M059J (cell line): ENCODE results near the gene FOXC1. TPM values are rescaled to one million over a fixed set of nuclear protein-coding genes. Genes with fewer than 3 reads are reported as not detected.

Source experiments
- DNase-seq: peaks from one replicate; pipeline ENCODE4 v3.0.0-alpha.2; 2012; ENCODE audit warnings: low read depth
- total RNA-seq: library from RNA; depleted of rRNA; stranded (reverse); fragments of >200 nt; shearing (Covaris generic); gene quantifications from 2 replicates; pipeline ENCODE4 v1.2.3, GENCODE V29; 2014

Gene FOXC1
- total RNA-seq, 1 experiment from 2014 or later = 10.2 TPM

- no peak for DNase-seq
These were observed 2.7 kb downstream of the FOXC1 start for GRCh38 chr6:1612299-1612973.

- peak; percentile 93 for DNase-seq
These were observed 3.2 kb downstream of the FOXC1 start for GRCh38 chr6:1612974-1613306.

- no peak for DNase-seq
These were observed 3.6 kb downstream of the FOXC1 start for GRCh38 chr6:1613346-1613687.

DNA sequence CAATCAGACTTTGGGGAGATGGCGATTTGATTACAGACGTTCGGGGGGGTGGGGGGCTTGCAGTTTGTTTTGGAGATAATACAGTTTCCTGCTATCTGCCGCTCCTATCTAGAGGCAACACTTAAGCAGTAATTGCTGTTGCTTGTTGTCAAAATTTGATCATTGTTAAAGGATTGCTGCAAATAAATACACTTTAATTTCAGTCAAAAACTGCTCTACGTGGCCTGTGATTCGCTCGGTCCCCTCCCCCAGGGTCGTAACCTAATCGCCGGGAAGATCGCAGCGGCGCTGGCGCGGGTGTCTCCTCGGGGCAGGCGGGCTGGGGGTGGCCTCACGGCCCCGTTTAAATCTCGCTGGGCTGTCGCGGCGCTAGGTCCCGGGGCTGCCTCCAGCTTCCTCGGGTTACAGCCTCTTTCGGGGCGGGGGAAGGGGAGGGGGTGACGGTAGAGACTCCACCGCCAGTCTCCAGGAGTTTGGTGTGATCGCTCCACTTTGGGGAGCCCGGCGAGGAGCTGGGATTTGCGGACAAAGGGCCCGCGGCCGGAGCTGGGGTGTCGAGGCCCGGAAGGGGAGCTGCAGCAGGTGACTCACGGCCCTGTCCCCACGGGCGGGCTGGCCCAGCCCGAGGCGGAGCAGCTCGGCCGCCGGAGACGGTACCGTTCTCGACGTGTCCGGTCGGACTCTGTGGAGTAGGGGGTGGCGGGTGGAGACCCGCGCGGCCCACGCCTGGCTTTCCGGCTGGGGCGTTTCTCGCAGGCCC is 4.2 kb downstream of the FOXC1 start:
- DNase-seq = no peak

DNA sequence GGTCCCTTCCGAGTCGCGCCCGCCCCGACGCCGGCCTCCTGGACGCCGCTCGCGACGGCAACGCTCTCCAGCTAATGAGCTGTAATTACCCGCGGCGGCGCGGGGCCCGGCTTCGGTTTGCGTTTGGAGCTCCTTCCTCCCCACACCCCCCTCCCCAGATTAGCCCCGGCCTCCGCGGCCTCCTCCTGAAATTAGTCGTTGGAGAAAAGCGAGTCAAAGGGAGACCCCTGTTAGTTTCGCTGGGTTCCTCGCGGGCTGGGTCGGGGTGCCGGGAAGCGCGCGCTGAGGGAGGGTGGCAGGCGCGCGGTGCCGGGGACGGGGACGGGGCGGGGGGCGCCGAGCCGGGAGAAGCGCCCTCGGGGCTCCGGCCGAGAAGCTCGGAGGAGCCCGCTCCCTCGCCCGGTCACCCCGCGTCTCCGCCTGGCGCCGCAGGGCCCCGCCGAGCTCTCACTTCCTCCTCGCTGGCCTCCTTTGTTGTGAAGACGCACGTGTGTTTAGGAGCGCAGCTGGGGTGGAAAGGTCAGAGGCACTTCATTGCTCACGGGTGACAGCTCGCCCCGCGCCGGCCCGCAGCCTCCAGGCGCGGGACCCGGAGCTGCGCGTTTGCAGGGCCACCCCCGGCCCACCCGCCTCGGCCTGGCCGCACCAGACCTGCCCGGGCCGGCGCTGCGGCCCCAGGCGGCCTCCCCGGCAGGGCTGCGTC is 4.9 kb downstream of the FOXC1 start:
- no peak for DNase-seq

DNA sequence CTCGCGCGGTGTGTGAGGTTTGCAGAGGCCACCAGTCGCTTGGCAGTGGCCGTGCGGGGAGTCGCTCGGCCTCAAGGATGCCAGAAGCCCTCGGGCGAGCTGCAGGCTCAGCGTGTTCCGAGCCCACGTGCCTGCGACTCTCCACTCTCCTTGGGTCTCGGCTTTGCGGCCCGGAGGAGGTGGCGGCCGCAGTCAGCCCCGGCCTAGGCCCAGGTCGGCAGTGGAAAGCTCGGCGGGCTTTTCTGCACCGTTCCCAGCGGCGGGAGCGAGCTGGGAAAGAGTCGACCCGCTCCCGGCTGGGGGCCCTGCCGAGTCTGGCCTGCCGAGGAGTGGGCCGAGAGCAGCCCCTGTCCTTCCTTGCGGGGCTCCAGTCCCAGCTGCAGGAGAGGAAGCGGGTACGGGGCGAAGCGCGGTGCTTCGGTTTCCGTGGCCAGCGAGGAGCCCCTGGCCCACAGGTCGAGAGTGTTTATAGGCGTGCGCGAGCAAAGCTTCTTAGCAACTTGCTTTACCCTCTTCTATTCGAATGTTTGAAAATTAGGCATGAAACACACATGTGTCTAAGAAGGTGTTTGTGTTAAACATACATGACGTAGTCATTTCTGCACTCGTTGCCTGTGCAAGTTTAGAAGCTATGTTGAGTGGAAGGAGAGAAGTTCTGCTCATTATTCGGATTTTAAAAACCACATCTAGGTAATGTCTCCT is 5.6 kb downstream of the FOXC1 start:
- no peak for DNase-seq

- no peak for DNase-seq
These were observed 6.2 kb downstream of the FOXC1 start for GRCh38 chr6:1615853-1616420.

DNA sequence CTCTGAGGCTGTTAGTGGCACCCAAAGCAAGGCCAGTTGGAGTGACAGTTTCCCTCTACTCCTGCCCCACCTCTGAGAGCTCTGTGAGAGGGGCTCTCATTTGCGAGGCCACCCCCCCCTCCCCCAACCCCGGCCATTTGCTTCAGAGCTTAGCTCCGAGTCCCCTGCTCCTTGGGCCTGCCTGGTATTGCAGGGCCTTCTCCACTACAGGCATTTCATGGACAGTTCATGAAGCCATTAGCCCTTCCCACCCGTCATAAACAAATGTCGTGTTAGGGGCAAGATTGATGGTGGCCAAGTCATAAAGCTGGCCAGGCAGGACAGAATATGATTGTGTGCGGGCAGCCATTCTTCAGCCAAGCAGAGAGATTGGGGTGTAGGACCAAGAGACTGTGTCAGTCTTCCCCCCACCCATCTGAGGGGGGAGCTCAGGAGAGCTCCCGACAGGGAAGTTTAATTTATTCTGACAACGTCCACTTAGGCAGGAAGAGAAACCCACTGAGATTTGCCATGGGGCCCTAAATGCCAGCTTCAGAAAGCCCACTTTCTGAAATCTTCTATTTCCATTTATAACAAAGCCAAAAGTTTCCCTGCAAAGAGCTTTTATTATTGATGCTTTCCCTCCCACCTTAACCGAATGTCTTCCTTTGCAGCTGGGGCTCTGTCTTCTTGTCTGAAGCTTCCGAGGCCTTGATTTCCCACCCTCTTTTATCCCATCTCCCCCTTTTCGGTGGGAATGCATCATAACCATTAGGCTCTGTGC is 7.2 kb downstream of the FOXC1 start:
- DNase-seq = no peak

GRCh38 chr6:1617466-1618310 is 8.0 kb downstream of the FOXC1 start:
- no peak for DNase-seq

GRCh38 chr6:1618311-1619097 is 8.8 kb downstream of the FOXC1 start:
- DNase-seq = no peak

DNA sequence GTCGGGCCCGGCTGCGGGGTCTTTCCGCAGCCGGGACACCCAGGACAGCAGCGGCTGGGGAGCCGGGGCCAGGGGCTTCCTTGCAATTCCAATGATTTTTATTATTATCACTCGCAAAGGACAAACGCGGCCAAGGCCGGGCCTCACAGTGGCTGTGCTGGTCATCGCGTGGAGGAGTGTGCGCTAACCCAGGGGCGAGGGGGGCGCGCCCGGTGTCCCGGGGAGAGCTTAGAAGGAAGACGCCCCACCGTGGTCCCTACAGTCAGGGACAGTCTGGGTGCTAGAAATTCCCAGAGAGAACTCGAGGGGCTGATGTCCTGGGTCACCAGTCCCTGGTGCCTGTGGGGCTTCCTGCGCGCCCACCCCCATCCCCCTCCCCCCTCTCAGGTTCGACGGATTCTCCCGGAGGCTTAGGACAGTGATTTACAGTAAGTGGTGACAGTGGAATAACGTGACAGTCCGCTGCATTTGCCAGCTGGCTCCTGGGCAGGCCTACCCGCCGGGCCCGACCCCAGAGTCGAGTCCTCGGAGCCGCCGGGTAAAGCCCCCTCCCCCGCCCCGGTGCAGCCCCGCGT is 9.5 kb downstream of the FOXC1 start:
- DNase-seq = no peak

GRCh38 chr6:1619673-1620503 is 10.2 kb downstream of the FOXC1 start:
- DNase-seq = no peak

DNA sequence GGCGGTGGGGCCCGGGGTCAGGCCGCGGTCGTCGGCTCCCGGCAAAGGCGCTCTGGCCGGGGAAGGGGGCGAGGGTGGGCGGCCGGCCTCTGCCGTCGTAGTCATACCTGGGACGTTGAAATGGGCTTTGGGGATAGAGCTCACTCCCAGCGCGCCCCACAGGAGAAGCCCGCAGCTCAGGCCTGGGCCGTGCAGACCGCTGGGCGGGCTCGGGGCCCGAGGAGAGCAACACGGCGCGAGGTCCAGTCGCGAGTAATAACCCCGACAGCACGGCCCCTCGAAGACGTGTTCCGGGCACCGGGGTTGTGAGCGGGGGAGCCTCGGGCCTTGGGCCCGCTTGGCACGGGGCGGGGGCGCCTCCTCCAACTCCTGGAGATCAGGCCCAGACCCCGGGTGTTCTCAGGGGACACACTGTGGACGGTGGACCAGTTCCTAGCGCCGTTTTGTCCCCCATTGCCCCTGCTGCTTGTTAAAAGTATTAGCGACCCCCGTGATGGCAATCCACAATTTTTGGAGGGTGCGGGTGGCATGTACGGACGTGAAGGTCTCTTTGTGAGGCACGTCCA is 10.9 kb downstream of the FOXC1 start:
- DNase-seq = no peak

DNA sequence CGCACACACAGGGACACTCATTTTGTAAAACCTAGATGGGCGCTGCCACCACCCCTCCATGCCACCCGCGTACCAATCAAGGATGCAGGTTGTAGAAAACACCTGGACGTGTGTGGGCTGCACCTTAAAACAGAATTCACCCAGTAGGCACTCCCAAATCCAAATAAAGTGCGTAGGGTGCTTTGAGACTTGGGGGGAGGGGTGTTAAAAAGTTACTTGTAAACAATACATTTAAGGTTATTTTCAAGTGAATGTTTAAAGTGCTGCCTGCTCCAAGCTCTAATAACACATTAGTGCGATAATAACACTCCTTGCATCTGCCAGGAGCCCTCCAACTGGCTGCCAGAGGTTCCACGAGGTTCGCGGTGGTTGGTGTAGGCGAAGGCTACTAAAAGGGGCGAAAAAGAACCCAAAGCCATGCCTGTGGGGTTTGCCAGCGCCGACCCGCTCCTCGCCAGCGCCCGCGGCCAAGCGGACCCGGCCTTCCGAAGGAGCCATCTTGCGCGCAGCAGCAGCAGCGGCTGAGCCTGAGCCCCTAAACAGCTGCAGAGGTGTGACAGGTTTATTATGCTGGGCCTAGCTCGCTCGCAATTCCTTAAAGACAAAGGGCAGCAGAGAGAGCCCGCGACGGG is 11.5 kb downstream of the FOXC1 start:
- DNase-seq = no peak

DNA sequence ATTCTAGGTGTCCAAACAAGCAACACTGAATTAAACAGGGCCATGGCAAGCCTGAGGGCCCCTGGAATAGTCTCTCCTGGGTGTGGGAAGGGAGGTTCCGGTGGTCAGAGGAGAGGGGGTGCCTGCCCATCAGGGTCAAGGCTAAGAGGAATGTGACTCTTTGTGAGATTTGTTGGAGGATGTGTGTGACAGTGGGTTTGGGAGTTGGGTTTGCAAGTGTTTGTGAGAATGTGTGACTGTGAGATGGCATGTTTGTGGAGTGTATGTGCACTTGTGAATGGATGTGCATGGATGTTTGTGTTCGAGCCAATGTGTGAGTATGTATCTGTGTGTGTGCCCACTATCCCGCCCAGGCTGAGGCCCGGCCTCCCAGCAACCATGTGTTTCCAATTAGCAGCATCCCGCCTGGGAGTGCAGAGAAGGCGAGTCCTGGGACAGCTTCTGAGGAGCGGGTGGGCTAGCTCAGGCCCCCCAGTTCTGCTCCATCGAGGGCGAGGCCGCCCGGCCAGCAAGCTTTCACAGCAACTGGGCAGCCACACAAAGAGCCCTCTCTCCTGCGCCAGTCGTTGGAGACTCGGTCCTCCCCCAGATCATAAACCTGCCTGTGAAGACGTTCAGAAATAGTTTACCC is 12.6 kb downstream of the FOXC1 start:
- no peak for DNase-seq

- DNase-seq = no peak
These were observed 13.4 kb downstream of the FOXC1 start for GRCh38 chr6:1622851-1623768.
